Pulmonary artery endothelial cell (primary cell): ENCODE measurements around the gene THRA. TPM values are rescaled to one million over a fixed set of nuclear protein-coding genes. Genes with fewer than 3 reads are reported as not detected.

Experiments used
- DNase-seq: peaks from one replicate; pipeline ENCODE4 v3.0.0-alpha.2; 2011; ENCODE audit warnings: low read depth, low spot score
- total RNA-seq: library from RNA; depleted of rRNA; stranded (reverse); fragments of >200 nt; gene quantifications from 2 replicates; pipeline ENCODE4 v1.2.3, GENCODE V29; 2014

THRA gene
- total RNA-seq, 1 donor from 2014 or later, result 14.2 TPM

DNA sequence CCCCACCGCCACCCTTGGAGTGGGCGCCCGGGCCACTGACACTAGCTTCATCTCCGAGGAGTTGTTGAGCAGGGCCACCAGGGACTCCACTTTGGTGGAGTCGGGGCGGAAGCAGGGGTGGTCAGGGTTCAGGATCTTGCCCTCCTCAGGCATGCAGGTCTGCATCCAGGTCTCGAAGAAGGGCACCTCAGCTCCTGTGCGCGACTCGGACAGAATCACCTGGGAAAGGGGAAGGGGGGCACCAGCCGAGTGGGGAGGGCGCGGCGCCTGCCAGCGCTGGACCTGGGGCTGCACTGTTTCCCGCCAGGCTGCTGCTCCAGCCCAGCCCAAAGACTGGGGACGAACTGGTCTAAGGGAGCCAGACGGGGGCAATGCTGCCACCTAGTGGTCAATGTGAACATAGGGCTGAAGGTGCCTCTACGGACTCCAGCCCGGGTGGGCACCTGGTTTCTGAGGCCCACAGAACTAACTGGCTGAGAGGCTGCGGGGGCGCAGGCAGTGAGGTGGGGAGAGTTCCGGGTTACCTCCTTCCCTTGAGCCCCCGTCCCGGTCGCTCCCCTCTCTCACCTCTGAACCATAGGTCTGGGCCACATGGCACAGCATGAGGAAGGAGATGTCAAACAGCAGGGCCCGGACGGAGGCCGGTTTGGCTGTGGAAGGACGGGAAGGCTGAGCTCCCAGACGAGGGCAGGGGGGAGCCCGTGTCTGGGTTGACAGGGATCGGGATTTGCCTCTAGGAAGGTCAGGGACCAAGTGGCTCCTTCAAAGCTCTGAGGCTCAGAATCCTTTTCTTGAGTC lies 35.8 kb upstream of the THRA start:
- DNase-seq, result peak; percentile 56

DNA sequence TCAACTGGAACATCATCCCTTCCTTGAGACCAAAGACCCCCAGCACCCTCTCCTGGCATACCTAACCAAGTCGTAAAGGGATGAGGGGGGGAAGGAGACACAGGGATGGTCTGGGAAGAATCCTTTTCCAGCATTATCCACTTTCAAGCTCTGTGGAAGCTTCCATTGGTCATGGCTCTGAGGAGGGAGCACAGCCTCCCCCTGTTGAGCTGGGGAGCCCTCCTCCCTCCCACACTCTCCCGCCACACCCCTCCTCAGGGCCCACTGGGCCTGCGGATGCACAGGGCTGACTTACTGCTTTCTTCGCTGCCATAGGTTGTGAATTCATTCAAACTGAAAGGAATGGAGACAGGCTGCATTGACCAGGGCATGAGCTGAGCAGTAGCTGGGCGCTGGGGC lies 35.2 kb upstream of the THRA start:
- no peak for DNase-seq

DNA sequence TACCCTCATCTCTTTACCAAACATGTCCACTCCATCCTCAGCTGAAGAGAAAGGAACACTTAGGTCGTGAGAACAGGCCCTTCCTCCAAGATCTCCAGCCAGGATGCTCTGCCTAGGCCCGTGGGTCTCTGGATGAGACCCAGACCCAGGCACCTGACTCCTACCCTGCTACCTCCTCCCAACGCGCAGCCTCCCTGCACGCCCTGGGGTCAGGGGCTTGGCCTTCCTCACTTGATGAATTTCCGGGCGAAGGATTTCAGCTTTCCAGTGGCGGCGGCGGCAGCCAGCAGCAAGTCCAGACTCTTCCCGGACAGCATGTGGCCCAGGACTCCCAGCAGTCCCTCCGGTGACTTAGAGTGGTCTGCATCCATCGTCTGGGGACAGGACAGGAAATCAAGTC lies 34.2 kb upstream of the THRA start:
- no peak for DNase-seq

DNA sequence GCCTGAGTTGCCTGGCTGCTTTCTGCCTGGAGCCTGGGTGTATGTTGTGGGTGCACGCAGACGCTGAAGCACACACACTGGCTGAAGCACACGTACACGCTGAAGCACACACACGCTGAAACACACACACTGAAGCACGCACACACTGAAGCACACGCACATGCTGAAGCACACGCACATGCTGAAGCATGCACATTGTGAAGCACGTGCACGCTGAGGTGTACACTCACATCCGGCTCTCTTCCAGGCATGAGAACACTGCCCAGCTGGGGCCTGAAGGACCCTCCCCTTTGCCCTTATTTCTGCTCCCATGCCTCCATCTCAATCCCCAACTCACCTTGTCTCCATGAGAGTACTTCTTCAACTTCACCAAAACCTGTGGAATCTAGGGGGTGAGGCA lies 31.1 kb upstream of the THRA start:
- DNase-seq, result no peak

DNA sequence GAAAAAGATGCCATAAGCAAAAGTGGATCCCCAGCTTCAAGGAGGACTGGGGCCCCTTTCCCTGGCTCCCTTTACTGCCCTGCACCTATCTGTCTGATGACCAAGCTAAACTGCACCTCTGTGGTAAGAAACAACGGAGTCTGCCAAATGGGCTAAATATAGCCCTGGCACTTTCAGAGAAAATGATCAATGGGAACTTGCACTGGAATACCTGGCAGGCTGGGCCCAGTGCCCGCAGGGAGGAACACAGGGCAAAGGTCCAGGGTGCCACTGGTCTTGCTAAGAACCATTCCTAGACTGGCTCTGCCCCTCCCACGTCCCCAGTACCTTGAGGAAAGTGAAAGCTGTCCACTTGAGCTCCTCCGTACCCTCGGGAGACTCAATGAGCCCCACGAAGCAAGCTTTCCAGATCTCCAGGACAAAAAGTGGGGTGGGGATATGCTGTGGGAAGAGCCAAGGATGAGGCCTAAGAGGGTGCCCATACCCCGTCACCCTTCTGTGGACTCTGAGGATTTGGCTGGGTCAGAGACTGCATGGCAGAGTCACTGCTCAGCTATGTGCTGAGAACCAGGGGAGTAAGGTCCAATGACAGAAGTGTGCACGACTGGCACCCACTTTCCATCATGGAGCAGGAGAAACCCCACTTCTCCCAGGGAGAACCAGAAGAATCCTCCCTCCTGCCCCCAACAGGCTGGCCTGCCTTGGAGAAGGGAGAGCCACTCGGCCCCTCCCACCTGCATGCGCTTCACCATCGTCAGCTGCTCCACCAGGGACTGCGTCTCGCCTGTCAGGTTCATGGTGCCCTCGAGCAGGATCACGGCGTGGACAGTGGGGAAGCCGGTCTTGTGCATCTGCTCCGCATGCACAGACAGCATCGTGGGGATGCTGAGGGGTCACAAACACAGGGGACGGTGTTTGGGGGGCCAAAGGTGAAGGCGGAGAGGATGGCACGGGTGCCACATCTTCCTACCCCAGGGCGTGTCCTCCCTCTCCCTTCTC lies 30.1 kb upstream of the THRA start:
- no peak for DNase-seq

DNA sequence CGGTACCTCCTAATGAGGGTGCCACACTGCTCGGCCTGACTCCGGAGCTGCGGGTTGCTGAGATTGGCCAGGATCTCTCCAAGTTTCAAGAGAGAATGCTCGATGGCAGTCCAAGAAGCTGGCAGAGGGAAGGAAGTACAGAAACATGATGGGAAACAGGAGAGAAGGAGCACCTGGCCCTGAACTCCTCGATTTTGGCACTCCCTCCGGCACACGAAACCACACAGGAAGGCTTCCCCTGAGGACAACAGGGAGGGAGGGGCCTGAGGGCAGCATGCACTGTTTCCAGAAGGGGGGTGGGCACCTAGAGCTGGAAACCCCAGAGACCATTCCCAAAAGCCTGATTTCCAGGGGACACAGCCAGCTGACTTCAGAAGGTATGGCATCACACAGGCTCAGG lies 29.4 kb upstream of the THRA start:
- DNase-seq, result no peak

- no peak for DNase-seq
Observed at GRCh38 chr17:40034426-40035161, 28.2 kb upstream of the THRA start.

GRCh38 chr17:40035162-40035559 lies 27.6 kb upstream of the THRA start:
- no peak for DNase-seq

DNA sequence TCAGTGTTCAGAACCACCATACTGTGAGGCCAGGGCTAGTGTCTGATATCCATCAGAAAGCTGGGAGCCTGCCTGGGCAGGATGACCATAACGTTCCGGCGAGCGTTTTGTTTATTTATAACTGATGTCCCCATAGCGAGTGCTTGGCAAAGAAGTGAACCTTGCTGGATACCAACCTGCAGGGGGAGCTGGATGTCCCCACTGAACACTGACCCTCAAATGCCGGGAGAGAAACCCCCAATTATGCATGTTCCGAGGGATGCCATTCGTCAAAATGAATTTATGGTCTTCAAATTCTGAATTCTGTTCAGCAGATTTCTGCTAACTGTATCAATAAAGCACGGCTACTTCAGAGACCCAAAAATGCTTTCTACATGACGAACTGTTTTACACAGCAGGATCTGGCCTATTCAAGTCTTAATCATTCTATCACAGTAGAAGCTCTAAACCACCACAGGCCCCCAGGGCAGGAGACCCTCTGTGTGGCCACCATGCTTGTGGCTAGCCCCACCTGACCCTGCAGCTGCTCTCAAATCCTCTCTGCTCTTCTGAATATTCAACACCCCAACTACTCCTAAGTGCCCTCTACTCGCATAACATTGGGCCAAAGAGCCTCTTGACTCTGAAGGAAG lies 23.8 kb upstream of the THRA start:
- DNase-seq, result no peak

GRCh38 chr17:40041196-40041595 lies 21.6 kb upstream of the THRA start:
- no peak for DNase-seq

GRCh38 chr17:40056379-40057015 lies 6.3 kb upstream of the THRA start:
- no peak for DNase-seq

DNA sequence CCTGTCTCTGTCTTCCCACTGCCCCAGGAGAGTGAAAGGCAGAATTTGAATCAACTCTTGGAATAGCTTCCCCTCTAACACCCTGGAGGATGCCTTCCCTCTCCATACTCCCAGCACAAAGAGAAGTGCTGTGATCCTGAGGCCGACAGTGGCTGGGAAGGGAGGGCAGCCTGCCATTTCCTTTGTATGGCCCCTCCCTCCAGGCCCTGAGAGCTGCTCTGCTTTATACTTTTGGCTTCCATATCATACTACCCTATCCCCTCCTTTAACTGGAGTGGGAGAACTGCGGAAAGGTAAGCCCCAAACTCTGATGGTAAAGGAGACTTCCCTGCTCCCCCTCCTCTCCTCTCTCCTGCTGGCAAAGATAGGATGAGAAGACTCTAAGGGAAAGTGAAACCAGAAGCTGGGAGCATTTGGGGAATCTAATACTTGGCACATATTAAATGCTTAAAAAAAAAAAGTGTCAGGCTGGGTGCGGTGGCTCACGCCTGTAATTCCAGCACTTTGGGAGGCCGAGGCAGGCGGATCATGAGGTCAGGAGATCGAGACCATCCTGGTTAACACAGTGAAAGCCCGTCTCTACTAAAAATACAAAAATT lies 4.5 kb upstream of the THRA start:
- no peak for DNase-seq

DNA sequence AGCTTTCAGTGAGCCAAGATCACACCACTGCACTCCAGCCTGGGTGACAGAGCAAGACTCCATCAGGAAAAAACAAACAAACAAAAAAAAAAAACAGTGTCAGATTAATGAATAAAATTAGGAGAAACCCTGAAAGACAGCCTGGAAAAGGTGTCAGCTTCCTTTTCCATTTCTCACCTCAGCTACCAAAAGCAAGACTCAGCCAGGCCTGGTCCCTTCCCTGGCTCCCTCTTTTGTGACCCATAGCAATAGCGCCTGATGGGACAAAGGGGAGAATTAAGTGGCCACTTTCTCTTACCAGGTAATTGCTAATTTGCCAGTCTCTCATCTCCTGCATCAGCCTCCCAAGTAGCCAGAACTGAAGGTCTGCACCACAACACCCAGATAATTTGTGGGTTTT lies 3.9 kb upstream of the THRA start:
- no peak for DNase-seq

- no peak for DNase-seq
Observed at GRCh38 chr17:40059729-40060475, 2.9 kb upstream of the THRA start.

- DNase-seq, result no peak
Observed at GRCh38 chr17:40060887-40061608, 1.7 kb upstream of the THRA start.

DNA sequence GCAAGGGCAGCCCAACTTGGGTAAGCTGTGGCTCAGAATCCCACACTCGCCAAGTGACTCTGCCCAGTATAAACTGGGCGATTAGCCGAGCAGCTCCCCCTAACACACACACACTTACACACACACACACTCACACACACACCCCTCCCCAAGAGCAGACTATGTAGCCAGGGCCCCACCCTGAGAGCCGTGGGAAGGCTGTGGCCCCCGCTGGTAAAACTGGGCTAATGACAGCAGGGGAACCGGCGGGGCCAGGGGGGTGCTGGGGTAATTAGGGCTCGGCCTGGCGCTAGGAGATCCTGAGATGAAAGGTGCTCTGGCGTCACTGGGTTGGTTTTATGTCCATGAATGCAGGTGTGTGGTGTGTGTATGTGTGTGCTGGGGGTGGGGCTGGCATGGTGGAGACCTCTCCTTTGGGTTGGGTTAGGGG lies 1.1 kb upstream of the THRA start:
- no peak for DNase-seq

- no peak for DNase-seq
Observed at GRCh38 chr17:40063187-40063771, 514 bp downstream of the THRA start.

DNA sequence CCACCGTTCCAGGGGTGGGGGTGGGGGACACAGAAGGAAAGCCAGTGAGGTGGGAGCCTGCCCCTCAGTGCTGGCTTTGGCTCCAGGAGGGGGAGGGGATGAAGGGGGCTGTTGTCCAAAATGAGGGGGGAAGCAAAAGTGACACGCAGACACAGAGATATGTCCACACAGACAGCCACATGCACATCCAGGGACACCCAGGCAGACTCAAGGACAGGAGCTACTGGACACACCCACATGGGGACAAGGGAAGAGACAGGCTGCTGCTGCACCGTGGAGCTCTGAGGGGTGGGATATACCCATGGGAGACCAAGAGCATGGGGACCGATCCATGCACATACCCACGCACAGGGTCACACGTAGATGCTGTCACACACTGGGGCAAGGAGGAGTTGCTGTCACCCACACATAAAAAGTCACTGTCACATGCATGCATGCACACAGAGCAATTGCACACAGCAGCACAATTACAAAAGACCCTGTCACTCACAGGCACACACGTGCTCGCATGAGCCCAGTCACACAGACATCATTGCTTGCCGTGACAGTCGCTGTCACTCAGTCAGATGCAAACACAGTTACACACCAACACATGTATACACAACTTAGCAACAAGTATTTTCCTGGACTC lies 1.3 kb downstream of the THRA start:
- DNase-seq, result no peak
